ENCODE results near the gene NEDD4L.

GRCh38 chr18:58362829-58363271 is 318.8 kb downstream of the NEDD4L start:
- no peak for TF ChIP-seq NFRKB (IDR thresholded peaks at IDR 0.05)
- no peak for TF ChIP-seq TARDBP (IDR thresholded peaks at IDR 0.05)
- no peak for TF ChIP-seq ARNT (IDR thresholded peaks at IDR 0.05)
- no peak for TF ChIP-seq BHLHE40 (IDR thresholded peaks at IDR 0.05; ENCODE audit: borderline replicate concordance)
- no peak for TF ChIP-seq SP1 (IDR thresholded peaks at IDR 0.05)
- TF ChIP-seq ELF4 (IDR thresholded peaks at IDR 0.05), result no peak
- TF ChIP-seq FOXK2 (IDR thresholded peaks at IDR 0.05), result no peak
- TF ChIP-seq ZNF384 (IDR thresholded peaks at IDR 0.05), result no peak
- no peak for TF ChIP-seq FOXM1 (IDR thresholded peaks at IDR 0.05; ENCODE audit: borderline replicate concordance)
